Neuronal stem cell (in vitro differentiated cells): ENCODE data around the gene HARS1.
"Not testable (repeated sequence)": the region's sequence is repeated elsewhere in the genome, so short reads cannot be mapped to it uniquely, and the experiment has no call there.

Experiments used
- DNase-seq: peaks from one replicate; pipeline ENCODE4 v3.0.0-alpha.2; 2013; ENCODE audit warnings: low spot score
- H2AFZ ChIP-seq: one replicate; pipeline ENCODE4 v1.6.1; 2013; ENCODE audit warnings: mild to moderate bottlenecking, low read length, inconsistent platforms
- H2AK5ac ChIP-seq: 2 replicates; pipeline ENCODE4 v1.6.1; 2013; ENCODE audit warnings: low read depth, mild to moderate bottlenecking, inconsistent platforms, low read length, moderate library complexity, mixed read lengths
- H2BK120ac ChIP-seq: 2 replicates; pipeline ENCODE4 v1.6.1; 2013; ENCODE audit warnings: low read depth, mild to moderate bottlenecking, inconsistent platforms, low read length, moderate library complexity, mixed read lengths
- H2BK12ac ChIP-seq: one replicate; pipeline ENCODE4 v1.6.1; 2013; ENCODE audit warnings: low read length, inconsistent platforms
- H2BK15ac ChIP-seq: 2 replicates; pipeline ENCODE4 v1.6.1; 2013; ENCODE audit warnings: mild to moderate bottlenecking, low read length, inconsistent platforms, mixed read lengths
- H2BK5ac ChIP-seq: one replicate; pipeline ENCODE4 v1.6.1; 2013; ENCODE audit warnings: inconsistent platforms, mild to moderate bottlenecking, low read length, moderate library complexity
- H3K14ac ChIP-seq: one replicate; pipeline ENCODE4 v1.6.1; 2013; ENCODE audit warnings: low read length, inconsistent platforms
- H3K18ac ChIP-seq: 2 replicates; pipeline ENCODE4 v1.6.1; 2013; ENCODE audit warnings: low read length, inconsistent platforms
- H3K23ac ChIP-seq: 2 replicates; pipeline ENCODE4 v1.6.1; 2013; ENCODE audit warnings: low read depth, mild to moderate bottlenecking, mixed read lengths, low read length, inconsistent platforms; ENCODE audit not compliant: poor library complexity
- H3K27ac ChIP-seq: replicated peaks from 3 replicates; pipeline ENCODE4 v1.5.1; 2013; ENCODE audit warnings: low read length, inconsistent platforms
- H3K27me3 ChIP-seq, 3 experiments: 2 replicates each; pipeline ENCODE4 v1.6.1; 2013; ENCODE audit warnings: low read length in 3 of 3, mild to moderate bottlenecking in 2 of 3, inconsistent platforms in 1 of 3, low read depth in 1 of 3, mixed read lengths in 1 of 3, moderate library complexity in 1 of 3; ENCODE audit not compliant: control insufficient read depth in 3 of 3, insufficient read depth in 3 of 3
- H3K36me3 ChIP-seq, 2 donors: replicated peaks in 1 of 2; 2 replicates each; pipeline ENCODE4 v1.6.1; 2013; ENCODE audit warnings: low read length in 2 of 2; ENCODE audit not compliant: control insufficient read depth in 2 of 2, insufficient read depth in 2 of 2
- H3K4ac ChIP-seq: 2 replicates; pipeline ENCODE4 v1.6.1; 2013; ENCODE audit warnings: inconsistent platforms, mild to moderate bottlenecking, low read length, moderate library complexity
- H3K4me1 ChIP-seq, 2 donors: 1 replicate in 1 of 2; 2 replicates in 1 of 2; pipeline ENCODE4 v1.6.1; 2013; ENCODE audit warnings: low read length in 2 of 2, low read depth in 1 of 2; ENCODE audit not compliant: control insufficient read depth in 2 of 2, insufficient read depth in 1 of 2
- H3K4me2 ChIP-seq: one replicate; pipeline ENCODE4 v1.6.1; 2013; ENCODE audit warnings: mild to moderate bottlenecking, low read length, inconsistent platforms; ENCODE audit not compliant: insufficient read depth, poor library complexity, severe bottlenecking
- H3K4me3 ChIP-seq, 2 donors: 2 replicates each; pipeline ENCODE4 v1.5.1; 2013; ENCODE audit warnings: low read length in 2 of 2, mild to moderate bottlenecking in 2 of 2, inconsistent platforms in 1 of 2, moderate library complexity in 1 of 2
- H3K79me1 ChIP-seq: one replicate; pipeline ENCODE4 v1.6.1; 2013; ENCODE audit warnings: low read depth, mild to moderate bottlenecking, inconsistent platforms, low read length, moderate library complexity
- H3K9ac ChIP-seq: one replicate; pipeline ENCODE4 v1.6.1; 2013; ENCODE audit warnings: mild to moderate bottlenecking, low read depth, low read length, inconsistent platforms; ENCODE audit not compliant: poor library complexity
- H3K9me3 ChIP-seq, 2 donors: replicated peaks in 1 of 2; 2 replicates each; pipeline versions ENCODE3 to v1.6.1; 2013; ENCODE audit warnings: low read length in 2 of 2, mild to moderate bottlenecking in 2 of 2, inconsistent platforms in 1 of 2, low read depth in 1 of 2, mixed read lengths in 1 of 2, moderate library complexity in 1 of 2; ENCODE audit not compliant: control insufficient read depth in 2 of 2, insufficient read depth in 1 of 2
- H4K8ac ChIP-seq: one replicate; pipeline ENCODE4 v1.6.1; 2013; ENCODE audit warnings: low read depth, mild to moderate bottlenecking, inconsistent platforms, low read length, moderate library complexity
- H4K91ac ChIP-seq: one replicate; pipeline ENCODE4 v1.6.1; 2013; ENCODE audit warnings: low read length, low read depth, mild to moderate bottlenecking, inconsistent platforms; ENCODE audit not compliant: poor library complexity
- WGBS, 2 donors: extraction: QIAGEN DNeasy Blood & Tissue Kit; methylation state at CpG; one replicate each; pipeline ENCODE4 v1.1.7; 2013; ENCODE audit warnings: missing lambda C conversion rate in 2 of 2, mixed read lengths in 1 of 2; ENCODE audit not compliant: insufficient read length in 2 of 2, insufficient replicate concordance in 1 of 2; ENCODE audit errors: extremely low coverage in 2 of 2; 5-methylcytosine and 5-hydroxymethylcytosine counted together

The HARS1 gene

DNA sequence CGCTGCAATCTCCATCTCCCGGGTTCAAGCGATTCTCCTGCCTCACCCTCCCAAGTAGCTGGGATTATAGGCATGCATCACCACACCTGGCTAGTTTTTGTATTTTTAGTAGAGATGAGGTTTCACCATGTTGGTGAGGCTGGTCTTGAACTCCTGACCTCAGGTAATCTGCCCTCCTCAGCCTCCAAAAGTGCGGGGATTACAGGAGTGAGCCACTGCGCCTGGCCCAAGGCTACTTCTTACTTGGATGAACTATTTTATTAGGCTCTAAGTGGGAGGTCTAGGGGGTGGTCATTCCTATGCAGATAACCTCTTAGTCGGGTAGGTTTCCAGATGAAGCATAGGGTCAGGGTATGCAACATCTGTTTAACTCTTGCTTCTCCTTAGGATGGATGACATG lies 30.8 kb downstream of the HARS1 start:
- no CpG with 5 or more reads among the region's 6 CpGs for WGBS, 2 donors
- not testable (repeated sequence) for H3K4me2 ChIP-seq, H4K8ac ChIP-seq, H3K9ac ChIP-seq, H2AFZ ChIP-seq, H4K91ac ChIP-seq, H3K27me3 ChIP-seq, H3K79me1 ChIP-seq, H3K14ac ChIP-seq, H2BK120ac ChIP-seq, H3K4me1 ChIP-seq, H2BK5ac ChIP-seq, H2AK5ac ChIP-seq, H2BK15ac ChIP-seq, DNase-seq, H3K9me3 ChIP-seq, H3K4me3 ChIP-seq, H3K27ac ChIP-seq, H2BK12ac ChIP-seq, H3K4ac ChIP-seq, H3K23ac ChIP-seq, H3K18ac ChIP-seq
- H3K36me3 ChIP-seq, result peaks cover 40 to 81% of the 10 kb centered on the region in 2 donors

DNA sequence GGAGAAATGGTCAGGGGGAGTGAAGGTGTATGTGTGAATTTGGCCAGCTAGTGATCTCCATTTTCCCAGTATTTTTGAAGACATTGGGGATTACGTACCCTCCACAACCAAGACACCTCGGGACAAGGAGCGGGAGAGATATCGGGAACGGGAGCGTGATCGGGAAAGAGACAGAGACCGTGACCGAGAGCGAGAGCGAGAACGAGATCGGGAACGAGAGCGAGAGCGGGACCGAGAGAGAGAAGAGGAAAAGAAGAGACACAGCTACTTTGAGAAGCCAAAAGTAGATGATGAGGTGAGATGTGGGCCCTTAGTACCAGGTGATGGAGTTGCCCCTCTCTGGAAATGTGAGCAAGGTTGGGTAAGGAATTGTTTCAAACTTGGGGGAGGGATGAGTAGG lies 32.3 kb downstream of the HARS1 start:
- no peak overlapping the region for H3K23ac ChIP-seq
- no peak overlapping the region for H4K8ac ChIP-seq
- H3K79me1 ChIP-seq, result no peaks in the 10 kb centered on the region
- no peak overlapping the region for H2BK120ac ChIP-seq
- H3K18ac ChIP-seq, result no peak overlapping the region
- H3K4me2 ChIP-seq, result no peak overlapping the region
- no peak overlapping the region for H4K91ac ChIP-seq
- no peak overlapping the region for H2AK5ac ChIP-seq
- no peak overlapping the region for H3K27ac ChIP-seq
- no peak overlapping the region for H3K4ac ChIP-seq
- H3K36me3 ChIP-seq, result peaks cover 45 to 96% of the 10 kb centered on the region in 2 donors
- no peak overlapping the region for H3K9ac ChIP-seq
- H2BK5ac ChIP-seq, result no peak overlapping the region
- 100% methylated on average over 10 of the region's 17 CpGs; no CpG with 5 or more reads in 1 of the 2 donors for WGBS, 2 donors
- H3K9me3 ChIP-seq, result no peaks in the 10 kb centered on the region
- H3K4me1 ChIP-seq, result no peaks in the 10 kb centered on the region
- H2AFZ ChIP-seq, result no peak overlapping the region
- H2BK15ac ChIP-seq, result no peak overlapping the region
- no peak overlapping the region for H3K4me3 ChIP-seq
- no peaks in the 10 kb centered on the region for H3K27me3 ChIP-seq
- DNase-seq, result no peak
- no peak overlapping the region for H3K14ac ChIP-seq
- H2BK12ac ChIP-seq, result no peak overlapping the region

DNA sequence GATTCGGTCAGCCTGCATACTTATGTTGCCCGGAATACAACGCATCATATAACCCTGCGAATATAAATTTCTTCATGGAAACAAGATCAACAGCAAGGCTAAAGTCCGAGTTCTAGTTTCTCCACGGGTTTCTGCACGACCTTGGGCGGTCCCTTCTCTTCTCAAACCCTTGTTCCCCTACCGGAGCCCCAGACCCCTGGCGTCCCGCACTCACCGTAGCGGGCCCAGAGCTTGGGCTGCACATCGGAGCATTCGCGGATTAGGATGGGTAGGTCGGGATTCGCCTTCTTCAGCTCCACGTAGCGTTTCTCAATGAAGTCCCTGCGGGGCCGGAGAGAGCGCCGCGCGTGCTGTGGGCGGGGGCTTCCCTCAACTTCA lies 44.1 kb downstream of the HARS1 start:
- Histone ChIP-seq H3K27me3 (no peaks in the 10 kb centered on the region), H2BK5ac (no peak overlapping the region), H2BK12ac (no peak overlapping the region), H3K4me3 (peak overlapping the region; percentile 60 to 95), H3K36me3 (peaks cover 34 to 69% of the 10 kb centered on the region in 2 donors), H2AK5ac (no peak overlapping the region), H2BK120ac (no peak overlapping the region), H4K91ac (no peak overlapping the region), H2BK15ac (no peak overlapping the region), H3K27ac (no peak overlapping the region), H2AFZ (peak overlapping the region; percentile 85), H3K23ac (peak overlapping the region; percentile 76), H4K8ac (no peak overlapping the region), H3K79me1 (peaks cover 10% of the 10 kb centered on the region), H3K9ac (peak overlapping the region; percentile 99), H3K14ac (no peak overlapping the region), H3K4me1 (peaks cover 1 to 3% of the 10 kb centered on the region in 2 donors), H3K4me2 (peak overlapping the region; percentile 72), H3K9me3 (no peaks in the 10 kb centered on the region), H3K4ac (no peak overlapping the region), H3K18ac (peak overlapping the region; percentile 91)
- no peak for DNase-seq
- no CpG with 5 or more reads among the region's 27 CpGs for WGBS, 2 donors

DNA sequence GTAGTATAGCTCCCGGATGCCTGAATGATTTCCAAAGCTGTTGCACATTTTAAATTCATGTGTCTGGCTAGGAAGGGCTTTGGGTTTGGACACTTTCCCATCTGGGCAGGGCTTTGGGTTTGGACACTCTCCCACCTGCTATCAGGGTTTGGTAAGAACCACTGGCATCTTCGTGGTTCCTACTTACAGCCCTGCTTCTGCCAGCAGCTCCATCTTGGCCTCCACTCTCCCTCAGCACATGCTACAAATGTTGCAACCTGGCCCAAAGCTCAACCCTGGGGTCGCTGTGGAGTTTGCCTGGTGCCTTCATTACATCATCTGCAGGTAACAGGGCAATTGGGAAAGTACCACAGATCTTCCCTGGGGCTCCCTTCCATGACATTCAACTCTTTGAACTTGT lies 48.5 kb downstream of the HARS1 start:
- Histone ChIP-seq H3K14ac (no peak overlapping the region), H3K23ac (no peak overlapping the region), H3K4ac (no peak overlapping the region), H3K4me1 (peaks cover 5 to 6% of the 10 kb centered on the region in 2 donors), H3K18ac (no peak overlapping the region), H2AFZ (no peak overlapping the region), H4K8ac (no peak overlapping the region), H2BK120ac (no peak overlapping the region), H3K9ac (no peak overlapping the region), H3K36me3 (peaks cover 38 to 55% of the 10 kb centered on the region in 2 donors), H2AK5ac (no peak overlapping the region), H3K79me1 (peaks cover 11% of the 10 kb centered on the region), H2BK5ac (no peak overlapping the region), H3K27me3 (no peaks in the 10 kb centered on the region), H4K91ac (no peak overlapping the region), H3K4me2 (no peak overlapping the region), H3K4me3 (no peak overlapping the region), H3K27ac (no peak overlapping the region), H2BK12ac (no peak overlapping the region), H2BK15ac (no peak overlapping the region), H3K9me3 (no peaks in the 10 kb centered on the region)
- WGBS, 2 donors, result no CpG with 5 or more reads among the region's 3 CpGs
- DNase-seq, result no peak
